Naive B cell (primary cell): ENCODE measurements around the gene JARID2. TPM values are rescaled to one million over a fixed set of nuclear protein-coding genes. Genes with fewer than 3 reads are reported as not detected.
A peak's percentile ranks its signal among the peaks of the same experiment; 100 is the strongest.
"Not testable (repeated sequence)": the region's sequence is repeated elsewhere in the genome, so short reads cannot be mapped to it uniquely, and the experiment has no call there.

ENCODE experiments used
- ATAC-seq, 2 donors: fragments of 150-1000 bp; cut with Tn5 transposase; 2 replicates each; pipeline ENCODE4 v1.10.0; 2021; ENCODE audit warnings: low read depth in 2 of 2, mild to moderate bottlenecking in 2 of 2, moderate library complexity in 2 of 2
- DNase-seq: peaks from one replicate; pipeline ENCODE4 v3.0.0; 2022
- H3K27ac Mint-ChIP-seq, 6 donors: one replicate each; pipeline ENCODE4 v1.8.0; 2020 to 2022; ENCODE audit warnings: mild to moderate bottlenecking in 6 of 6, mixed read lengths in 6 of 6, moderate library complexity in 5 of 6, inconsistent platforms in 2 of 6
- H3K27me3 Mint-ChIP-seq, 3 donors: one replicate each; pipeline ENCODE4 v1.8.0; 2021 to 2022; ENCODE audit warnings: mixed read lengths in 3 of 3, mild to moderate bottlenecking in 1 of 3
- H3K36me3 Mint-ChIP-seq, 2 donors: one replicate each; pipeline ENCODE4 v1.8.0; 2020 to 2022; ENCODE audit warnings: mixed read lengths in 2 of 2, inconsistent platforms in 1 of 2, mild to moderate bottlenecking in 1 of 2
- H3K4me1 Mint-ChIP-seq, 3 donors: one replicate each; pipeline ENCODE4 v1.8.0; 2020 to 2022; ENCODE audit warnings: mixed read lengths in 3 of 3, inconsistent platforms in 1 of 3, mild to moderate bottlenecking in 1 of 3, moderate library complexity in 1 of 3
- H3K4me3 Mint-ChIP-seq, 8 donors: one replicate each; pipeline ENCODE4 v1.8.0; 2020 to 2022; ENCODE audit warnings: mild to moderate bottlenecking in 8 of 8, mixed read lengths in 8 of 8, moderate library complexity in 8 of 8, inconsistent platforms in 2 of 8
- H3K9me3 Mint-ChIP-seq, 7 donors: one replicate each; pipeline ENCODE4 v1.8.0; 2020 to 2022; ENCODE audit warnings: mixed read lengths in 7 of 7, mild to moderate bottlenecking in 5 of 7, inconsistent platforms in 2 of 7, moderate library complexity in 1 of 7
- polyA plus RNA-seq, 6 donors: library from polyadenylated mRNA; unstranded; fragments of 300-500 nt; fragmentation: Illumina TruSeq; gene quantifications; one replicate each; pipeline ENCODE4 v1.2.3, GENCODE V29; 2021; ENCODE audit warnings: low read depth in 6 of 6

Gene JARID2
- polyA plus RNA-seq, 6 donors from 2014 or later: 2.7 to 21.9 (median 16.6) TPM

DNA sequence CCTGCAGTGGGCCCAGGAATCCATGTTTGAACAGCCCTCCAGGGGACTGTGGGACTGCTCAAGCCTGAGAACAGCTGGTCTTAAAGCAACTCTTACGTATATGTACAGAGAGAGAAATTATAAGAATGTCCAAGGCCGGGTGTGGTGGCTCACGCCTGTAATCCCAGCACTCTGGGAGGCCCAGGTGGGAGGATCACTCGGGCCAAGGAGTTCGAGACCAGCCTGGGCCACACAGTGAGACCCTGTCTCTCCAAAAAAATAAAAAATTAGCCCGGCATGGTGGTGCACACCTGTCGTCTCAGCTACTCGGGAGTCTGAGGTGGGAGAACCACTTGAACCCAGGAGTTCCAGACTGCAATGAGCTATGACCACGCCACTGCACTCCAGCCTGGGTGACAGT is 283.0 kb downstream of the JARID2 start:
- ATAC-seq (no peak), DNase-seq (no peak)
- H3K4me3 Mint-ChIP-seq: no peak overlapping the region
- H3K4me1 Mint-ChIP-seq: peaks cover 3 to 25% (median 17%) of the 10 kb centered on the region in 3 donors
- H3K36me3 Mint-ChIP-seq: peaks cover 41 to 62% of the 10 kb centered on the region in 2 donors
- peak overlapping the region in 1 of 6 donors; percentile 61 for H3K27ac Mint-ChIP-seq
- no peaks in the 10 kb centered on the region for H3K27me3 Mint-ChIP-seq
- H3K9me3 Mint-ChIP-seq: no peaks in the 10 kb centered on the region

DNA sequence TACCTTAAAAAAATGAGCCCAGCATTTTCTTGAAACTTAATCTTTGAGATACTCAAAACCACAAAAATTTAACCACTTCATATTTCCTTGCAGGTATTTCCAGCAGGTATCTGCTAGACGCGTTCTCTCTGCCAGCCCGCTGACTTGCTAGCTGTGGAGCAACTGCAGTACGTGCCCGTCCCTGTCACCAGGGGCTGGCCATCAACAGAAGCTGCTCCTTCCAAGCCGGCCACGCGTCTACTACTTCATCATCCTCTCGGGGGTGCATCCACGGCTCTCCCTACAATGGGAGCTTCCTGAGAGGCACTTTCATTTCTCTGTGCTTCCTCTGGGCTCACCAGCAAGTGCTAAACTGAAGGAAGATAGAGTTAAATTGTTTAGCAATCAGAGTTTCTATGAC is 284.5 kb downstream of the JARID2 start:
- Mint-ChIP-seq H3K4me3 (no peak overlapping the region), H3K27ac (peak overlapping the region in 1 of 6 donors; percentile 66)
- ATAC-seq: no peak

GRCh38 chr6:15531973-15532372 is 286.1 kb downstream of the JARID2 start:
- ATAC-seq (no peak), DNase-seq (no peak)
- H3K36me3 Mint-ChIP-seq: peaks cover 29 to 38% of the 10 kb centered on the region in 2 donors
- peak overlapping the region in 1 of 8 donors; percentile 15 for H3K4me3 Mint-ChIP-seq
- H3K27me3 Mint-ChIP-seq: no peaks in the 10 kb centered on the region
- H3K27ac Mint-ChIP-seq: peak overlapping the region in 2 of 6 donors; percentile 34 to 79
- peaks cover 15 to 30% (median 18%) of the 10 kb centered on the region in 3 donors for H3K4me1 Mint-ChIP-seq
- H3K9me3 Mint-ChIP-seq: no peaks in the 10 kb centered on the region

More for the DNA sequence above, 284.5 kb downstream of the JARID2 start:
- H3K9me3 Mint-ChIP-seq: no peaks in the 10 kb centered on the region
- DNase-seq: no peak
- H3K4me1 Mint-ChIP-seq: peaks cover 11 to 34% (median 20%) of the 10 kb centered on the region in 3 donors
- no peaks in the 10 kb centered on the region for H3K27me3 Mint-ChIP-seq
- peaks cover 36 to 50% of the 10 kb centered on the region in 2 donors for H3K36me3 Mint-ChIP-seq

- Mint-ChIP-seq H3K27me3 (no peaks in the 10 kb centered on the region), H3K9me3 (peaks cover 0 to 2% (median 0%) of the 10 kb centered on the region in 7 donors), H3K4me3 (no peak overlapping the region), H3K36me3 (peaks cover 21 to 31% of the 10 kb centered on the region in 2 donors), H3K4me1 (peaks cover 20 to 36% (median 28%) of the 10 kb centered on the region in 3 donors), H3K27ac (peak overlapping the region in 4 of 6 donors; percentile 8 to 88 (median 54))
- no peak for DNase-seq
- ATAC-seq: no peak
Observed at GRCh38 chr6:15533379-15534026, 287.6 kb downstream of the JARID2 start.

- peaks cover 29 to 51% (median 42%) of the 10 kb centered on the region in 3 donors for H3K4me1 Mint-ChIP-seq
- H3K36me3 Mint-ChIP-seq: peaks cover 19 to 31% of the 10 kb centered on the region in 2 donors
- no peak for DNase-seq
- peak; percentile 68 to 80 for ATAC-seq
- H3K27me3 Mint-ChIP-seq: no peaks in the 10 kb centered on the region
- peak overlapping the region; percentile 7 to 86 (median 72) for H3K27ac Mint-ChIP-seq
- H3K4me3 Mint-ChIP-seq: no peak overlapping the region
- H3K9me3 Mint-ChIP-seq: peaks cover 0 to 2% (median 0%) of the 10 kb centered on the region in 7 donors
Observed at GRCh38 chr6:15534974-15535373, 289.1 kb downstream of the JARID2 start.

GRCh38 chr6:15535495-15536197 is 289.8 kb downstream of the JARID2 start:
- no peak overlapping the region for H3K4me3 Mint-ChIP-seq

DNA sequence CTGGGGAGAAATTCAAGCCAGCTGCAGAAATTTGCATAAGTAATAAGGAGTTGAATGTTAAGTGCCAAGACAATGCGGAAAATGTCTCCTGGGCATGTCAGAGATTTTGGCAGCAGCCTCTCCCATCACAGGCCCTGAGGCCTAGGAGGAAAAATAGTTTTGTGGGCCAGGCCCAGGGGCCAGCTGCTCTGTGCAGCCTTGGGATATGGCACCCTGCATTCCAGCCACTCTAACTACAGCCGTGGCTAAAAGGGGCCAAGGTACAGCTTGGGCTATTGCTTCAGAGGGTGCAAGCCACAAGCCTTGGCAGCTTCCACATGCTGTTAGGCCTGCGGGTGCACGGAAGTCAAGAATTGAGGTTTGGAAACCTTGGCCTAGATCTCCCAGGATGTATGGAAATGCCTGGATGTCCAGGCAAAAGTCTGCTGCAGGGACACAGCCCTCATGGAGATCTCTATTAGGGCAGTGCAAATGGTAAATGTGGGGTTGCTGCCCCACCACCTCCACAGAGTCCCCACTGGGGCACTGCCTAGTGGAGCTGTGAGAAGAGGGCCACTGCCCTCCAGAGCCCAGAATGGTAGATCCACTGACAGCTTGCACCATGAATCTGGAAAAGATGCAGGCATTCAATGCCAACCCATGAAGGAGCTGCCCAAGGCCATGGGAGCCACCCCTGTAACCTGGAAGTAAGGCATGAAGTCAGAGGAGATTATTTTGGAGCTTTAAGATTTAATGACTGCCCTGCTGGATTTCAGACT is 290.5 kb downstream of the JARID2 start:
- H3K9me3 Mint-ChIP-seq: peaks cover 0 to 2% (median 0%) of the 10 kb centered on the region in 7 donors
- H3K27ac Mint-ChIP-seq: peak overlapping the region in 1 of 6 donors; percentile 37
- ATAC-seq (no peak), DNase-seq (no peak)
- peak overlapping the region in 1 of 8 donors; percentile 29 for H3K4me3 Mint-ChIP-seq
- H3K4me1 Mint-ChIP-seq: peaks cover 37 to 62% (median 55%) of the 10 kb centered on the region in 3 donors
- H3K36me3 Mint-ChIP-seq: peaks cover 8 to 18% of the 10 kb centered on the region in 2 donors
- H3K27me3 Mint-ChIP-seq: no peaks in the 10 kb centered on the region

More at GRCh38 chr6:15535495-15536197, 289.8 kb downstream of the JARID2 start:
- Mint-ChIP-seq H3K36me3 (peaks cover 14 to 25% of the 10 kb centered on the region in 2 donors), H3K27ac (peak overlapping the region in 4 of 6 donors; percentile 43 to 86 (median 67)), H3K9me3 (peaks cover 0 to 2% (median 0%) of the 10 kb centered on the region in 7 donors), H3K4me1 (peaks cover 36 to 54% (median 49%) of the 10 kb centered on the region in 3 donors), H3K27me3 (no peaks in the 10 kb centered on the region)
- DNase-seq: no peak
- ATAC-seq: no peak

- H3K9me3 Mint-ChIP-seq: peaks cover 0 to 2% (median 0%) of the 10 kb centered on the region in 7 donors
- H3K36me3 Mint-ChIP-seq: peaks cover 0 to 7% of the 10 kb centered on the region in 2 donors
- H3K4me1 Mint-ChIP-seq: peaks cover 36 to 63% (median 59%) of the 10 kb centered on the region in 3 donors
- no peaks in the 10 kb centered on the region for H3K27me3 Mint-ChIP-seq
- no peak for ATAC-seq
- peak overlapping the region in 2 of 6 donors; percentile 15 to 42 for H3K27ac Mint-ChIP-seq
- DNase-seq: no peak
- no peak overlapping the region for H3K4me3 Mint-ChIP-seq
Observed at GRCh38 chr6:15538106-15538505, 292.2 kb downstream of the JARID2 start.

DNA sequence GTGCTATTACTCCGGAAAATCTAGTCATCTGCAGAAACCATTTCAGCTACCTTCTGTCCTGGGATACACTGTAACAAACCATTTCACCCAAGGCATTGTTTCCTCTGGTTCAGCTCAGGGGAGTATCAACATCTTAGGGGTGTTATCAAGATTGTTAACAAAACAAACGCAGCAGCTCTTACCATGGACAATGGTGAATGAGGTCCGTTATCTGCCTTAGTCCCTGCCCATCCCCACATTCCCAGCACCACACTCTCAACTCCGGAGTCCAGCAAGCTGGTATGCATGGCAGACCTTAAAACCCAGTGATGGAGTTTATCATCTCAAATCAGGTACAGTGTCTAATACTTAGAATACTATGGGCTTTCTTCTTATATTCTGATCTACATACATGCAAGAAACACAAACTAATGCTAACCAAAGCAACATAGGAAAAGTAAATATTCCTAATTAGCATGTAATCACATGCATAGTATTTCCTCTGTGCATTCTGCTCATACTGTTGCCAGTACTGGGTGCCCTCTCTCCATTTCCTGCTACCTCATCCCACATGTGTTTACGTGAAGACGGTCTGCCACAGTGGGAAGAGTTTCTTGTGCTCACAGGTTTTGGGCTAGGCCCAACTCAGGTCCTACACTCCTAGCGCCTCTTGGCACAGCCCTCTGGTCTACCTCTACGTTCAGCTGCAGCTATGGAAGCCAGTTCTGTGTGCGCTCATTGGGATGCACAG is 293.1 kb downstream of the JARID2 start:
- Mint-ChIP-seq H3K4me3 (peak overlapping the region in 1 of 8 donors; percentile 66), H3K36me3 (peaks cover 7 to 9% of the 10 kb centered on the region in 2 donors), H3K9me3 (peaks cover 0 to 8% (median 7%) of the 10 kb centered on the region in 7 donors), H3K27me3 (no peaks in the 10 kb centered on the region), H3K4me1 (peaks cover 38 to 67% (median 65%) of the 10 kb centered on the region in 3 donors), H3K27ac (peak overlapping the region in 2 of 6 donors; percentile 66 to 89)
- DNase-seq (no peak), ATAC-seq (no peak)

- peak overlapping the region in 3 of 6 donors; percentile 41 to 66 (median 57) for H3K27ac Mint-ChIP-seq
- H3K4me3 Mint-ChIP-seq: no peak overlapping the region
- H3K4me1 Mint-ChIP-seq: peaks cover 36 to 66% (median 64%) of the 10 kb centered on the region in 3 donors
- ATAC-seq (no peak), DNase-seq (no peak)
- H3K9me3 Mint-ChIP-seq: peaks cover 0 to 17% (median 14%) of the 10 kb centered on the region in 7 donors
- H3K27me3 Mint-ChIP-seq: no peaks in the 10 kb centered on the region
- H3K36me3 Mint-ChIP-seq: peaks cover 7 to 13% of the 10 kb centered on the region in 2 donors
Observed at GRCh38 chr6:15539722-15540270, 293.9 kb downstream of the JARID2 start.

DNA sequence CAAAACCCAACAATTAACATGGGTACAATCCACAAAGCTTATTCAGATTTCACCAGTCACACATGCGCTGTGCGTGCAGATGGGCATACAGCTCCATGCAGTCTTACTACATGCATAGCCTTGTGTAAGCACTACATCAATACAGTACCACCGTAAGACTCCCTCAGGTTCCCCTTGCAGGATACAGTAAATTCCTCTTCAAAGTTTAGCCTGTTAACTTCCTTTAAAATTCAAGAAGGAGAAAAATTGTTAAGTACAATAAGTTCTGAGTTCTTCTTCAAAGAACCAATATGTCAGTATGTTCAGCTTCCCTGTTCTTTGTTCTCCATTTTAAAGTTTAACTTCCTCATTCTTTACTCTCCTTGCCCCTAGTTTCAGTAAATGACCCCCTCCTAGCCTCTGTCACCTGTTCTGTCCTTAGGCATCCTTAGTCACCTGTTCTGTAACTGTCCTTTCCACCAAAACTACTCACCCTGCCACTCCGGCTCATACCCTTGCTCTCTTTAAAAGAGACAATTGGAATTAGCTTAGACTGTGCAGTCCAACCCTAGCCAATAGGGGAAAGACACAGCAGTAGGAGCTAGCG is 297.6 kb downstream of the JARID2 start:
- peak; percentile 13 for DNase-seq
- peak in 1 of 2 donors; percentile 32 for ATAC-seq
- peaks cover 7 to 13% of the 10 kb centered on the region in 2 donors for H3K36me3 Mint-ChIP-seq
- peaks cover 0 to 22% (median 16%) of the 10 kb centered on the region in 7 donors for H3K9me3 Mint-ChIP-seq
- H3K27me3 Mint-ChIP-seq: not testable (repeated sequence)
- peak overlapping the region in 2 of 8 donors; percentile 47 to 51 for H3K4me3 Mint-ChIP-seq
- peaks cover 31 to 43% (median 42%) of the 10 kb centered on the region in 3 donors for H3K4me1 Mint-ChIP-seq
- peak overlapping the region in 5 of 6 donors; percentile 5 to 96 (median 64) for H3K27ac Mint-ChIP-seq
